NT2/D1 (cell line): ENCODE results near the gene DIAPH3.

Experiments used
- SUZ12 ChIP-seq: IDR thresholded peaks from 2 replicates; pipeline ENCODE4 v1.6.1; 2011; ENCODE audit not compliant: insufficient read length, insufficient read depth; ENCODE audit errors: extremely low read depth
- YY1 ChIP-seq: IDR thresholded peaks from 2 replicates; pipeline ENCODE4 v1.6.1; 2011; ENCODE audit not compliant: insufficient read length, insufficient read depth
- ZNF274 ChIP-seq: IDR thresholded peaks from 2 replicates; pipeline ENCODE4 v1.6.1; 2011; ENCODE audit warnings: mild to moderate bottlenecking, low read depth, low read length

- TF ChIP-seq ZNF274 = no peak
- no peak for TF ChIP-seq YY1
- no peak for TF ChIP-seq SUZ12
Observed at GRCh38 chr13:60178327-60178726, 14.6 kb upstream of the DIAPH3 start.
